ENCODE results near the gene MOB4.

The MOB4 gene

DNA sequence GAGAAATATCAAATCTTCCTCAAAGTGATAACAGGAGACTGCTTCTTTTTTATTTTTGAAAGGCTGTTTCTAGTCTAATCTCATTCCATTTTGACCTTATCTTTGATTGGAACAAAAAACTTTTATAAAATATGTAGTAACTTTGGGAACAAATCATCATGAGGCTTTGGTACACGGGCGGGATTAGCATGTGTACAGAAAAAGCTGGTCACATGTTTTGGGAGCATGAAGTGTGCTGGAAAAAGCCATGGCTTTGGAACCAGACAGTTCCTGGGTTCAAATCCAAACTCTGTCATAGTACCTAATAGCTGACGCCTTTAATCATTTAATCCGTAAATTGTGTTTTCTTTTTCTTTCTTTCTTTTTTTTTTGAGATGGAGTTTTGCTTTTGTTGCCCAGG lies 81.3 kb downstream of the MOB4 start:
- no peak for DNase-seq

DNA sequence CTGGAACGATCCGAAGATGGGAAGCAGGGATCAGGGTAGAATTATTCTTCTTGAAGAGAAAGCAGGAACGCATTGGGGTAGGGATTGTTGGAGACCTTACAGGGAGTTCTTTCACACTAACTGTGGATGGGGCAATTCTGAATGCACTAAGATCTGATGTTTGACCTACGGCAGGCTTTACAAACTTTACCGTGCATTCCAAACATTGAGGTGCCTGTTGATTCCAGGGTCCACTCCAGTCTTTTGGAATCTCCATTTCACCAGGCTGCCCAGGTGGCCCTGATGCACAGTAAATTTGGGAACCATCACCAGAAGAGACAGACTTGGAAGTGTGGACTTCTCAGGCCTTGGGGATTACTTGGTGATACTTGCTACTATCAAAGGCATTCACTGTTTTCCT lies 82.6 kb downstream of the MOB4 start:
- DNase-seq: no peak

DNA sequence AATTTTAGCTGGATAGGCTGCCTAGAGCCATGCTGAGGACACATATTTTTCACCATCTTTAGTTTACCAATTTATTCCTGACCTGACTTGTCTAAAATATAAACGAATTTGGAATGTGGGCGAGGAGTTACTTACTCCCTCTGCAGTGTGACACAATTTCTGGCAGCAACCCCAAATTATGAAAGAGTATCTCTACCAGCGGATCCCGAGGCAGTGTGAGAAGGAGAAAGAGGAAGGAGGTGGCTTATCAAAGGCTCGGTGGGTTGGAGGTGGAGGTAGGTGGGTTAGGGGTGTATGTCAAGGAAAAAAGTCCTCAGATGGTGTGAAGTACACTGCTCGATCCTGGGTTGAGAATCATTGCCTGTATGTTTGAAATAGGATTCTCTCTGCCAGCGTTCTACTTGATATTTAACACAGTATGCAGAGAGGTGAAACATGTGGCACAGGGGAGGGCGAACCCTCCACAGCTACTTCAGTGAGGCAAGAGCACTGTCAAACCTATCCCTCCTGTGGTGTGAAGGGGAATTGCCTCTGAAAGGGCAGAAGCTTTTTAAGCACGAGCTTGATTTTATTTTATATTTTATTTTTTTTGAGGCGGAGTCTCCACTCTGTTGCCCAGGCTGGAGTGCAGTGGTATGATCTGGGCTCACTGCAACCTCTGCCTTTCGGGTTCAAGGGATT lies 83.6 kb downstream of the MOB4 start:
- DNase-seq: no peak

DNA sequence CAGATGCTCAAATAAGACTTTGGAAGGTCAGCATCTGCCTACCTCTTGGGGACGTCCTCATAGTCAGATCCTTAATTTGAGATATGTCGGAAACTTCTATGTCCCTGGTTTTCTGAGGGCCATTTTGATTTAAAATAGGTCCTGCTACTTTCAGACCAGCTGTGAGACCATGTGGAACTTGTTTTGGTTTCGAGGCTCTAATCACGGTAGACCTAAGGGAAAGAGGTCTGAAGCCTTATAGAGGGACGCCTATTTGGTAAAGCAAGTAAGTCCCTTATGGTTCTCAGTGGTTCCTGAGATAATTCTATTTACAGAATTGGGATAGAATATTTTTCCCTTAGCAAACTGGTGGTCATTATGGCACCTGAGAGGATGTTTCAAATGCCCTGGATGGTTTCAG lies 84.4 kb downstream of the MOB4 start:
- DNase-seq: no peak

DNA sequence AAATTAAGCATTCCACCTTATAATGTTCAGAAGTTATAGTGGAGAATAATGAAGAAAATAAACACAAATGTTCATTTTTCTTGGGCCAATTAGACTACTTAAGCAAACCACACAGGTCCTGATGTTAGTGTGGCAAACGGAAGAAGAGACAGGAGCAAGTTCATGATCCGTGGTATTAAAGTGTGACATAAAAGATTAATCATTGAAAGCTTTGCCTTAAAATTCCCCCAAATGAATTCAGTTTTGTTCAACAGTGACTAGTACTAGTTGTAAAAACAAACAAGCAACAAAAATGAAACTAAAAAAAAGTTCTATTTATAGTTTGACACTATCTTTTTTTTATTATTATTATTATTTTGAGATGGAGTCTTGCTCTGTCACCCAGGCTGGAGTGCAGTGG lies 85.9 kb downstream of the MOB4 start:
- no peak for DNase-seq
